HG02884 (cell line): ENCODE data around the gene SPATS2L.

ENCODE experiments used
- ATAC-seq: cut with Tn5 transposase; IDR thresholded peaks from one replicate; pipeline ENCODE4 v1.9.1; 2021; ENCODE audit warnings: mild to moderate bottlenecking, moderate library complexity; ENCODE audit not compliant: unreplicated experiment

The SPATS2L gene

GRCh38 chr2:200373973-200374416 is 67.5 kb downstream of the SPATS2L start:
- ATAC-seq: peak; percentile 90

GRCh38 chr2:200376513-200377354 is 70.2 kb downstream of the SPATS2L start:
- no peak for ATAC-seq

- ATAC-seq: no peak
Observed at GRCh38 chr2:200377355-200378336, 71.2 kb downstream of the SPATS2L start.

- ATAC-seq: no peak
Observed at GRCh38 chr2:200378652-200379290, 72.3 kb downstream of the SPATS2L start.

- no peak for ATAC-seq
Observed at GRCh38 chr2:200379481-200380090, 73.1 kb downstream of the SPATS2L start.

GRCh38 chr2:200380091-200380561 is 73.6 kb downstream of the SPATS2L start:
- ATAC-seq: no peak

- ATAC-seq: no peak
Observed at GRCh38 chr2:200380833-200381542, 74.5 kb downstream of the SPATS2L start.

GRCh38 chr2:200382874-200383273 is 76.4 kb downstream of the SPATS2L start:
- no peak for ATAC-seq

GRCh38 chr2:200383380-200384110 is 77.1 kb downstream of the SPATS2L start:
- no peak for ATAC-seq

- no peak for ATAC-seq
Observed at GRCh38 chr2:200385063-200385635, 78.7 kb downstream of the SPATS2L start.

- ATAC-seq: no peak
Observed at GRCh38 chr2:200393191-200393590, 86.7 kb downstream of the SPATS2L start.

GRCh38 chr2:200394045-200394444 is 87.6 kb downstream of the SPATS2L start:
- no peak for ATAC-seq

GRCh38 chr2:200396781-200397242 is 90.3 kb downstream of the SPATS2L start:
- ATAC-seq: no peak

GRCh38 chr2:200397785-200398184 is 91.3 kb downstream of the SPATS2L start:
- ATAC-seq: no peak

GRCh38 chr2:200399046-200399445 is 92.6 kb downstream of the SPATS2L start:
- no peak for ATAC-seq

GRCh38 chr2:200399636-200400035 is 93.1 kb downstream of the SPATS2L start:
- no peak for ATAC-seq

GRCh38 chr2:200403814-200404213 is 97.3 kb downstream of the SPATS2L start:
- ATAC-seq: no peak

GRCh38 chr2:200404615-200405014 is 98.1 kb downstream of the SPATS2L start:
- ATAC-seq: no peak
